B cell (primary cell): ENCODE data around the gene NRN1L. TPM values are rescaled to one million over a fixed set of nuclear protein-coding genes. Genes with fewer than 3 reads are reported as not detected.

ENCODE experiments used
- ATAC-seq: fragments of 200-7000 bp; cut with Tn5 transposase; one replicate; pipeline ENCODE4 v1.10.0; 2021; ENCODE audit warnings: low read depth, mild to moderate bottlenecking, moderate number of reproducible peaks, moderate library complexity
- CTCF ChIA-PET: fragments of 350-600 bp; sonication (Branson Sonifier 250); formaldehyde crosslinking; loops from one replicate; lab custom pipeline; 2021; ENCODE audit warnings: antibody characterized with exemption, inconsistent platforms; lab: Charles Lee
- POLR2A ChIA-PET: fragments of 350-600 bp; sonication (Branson Sonifier 250); formaldehyde crosslinking; loops from one replicate; lab custom pipeline; 2021; ENCODE audit warnings: antibody characterized with exemption; lab: Charles Lee
- DNase-seq: peaks from one replicate; pipeline ENCODE4 v3.0.0; 2013
- H2AFZ ChIP-seq: 2 replicates; pipeline ENCODE4 v1.6.1; 2012; ENCODE audit warnings: mild to moderate bottlenecking, low read depth, low read length; ENCODE audit not compliant: insufficient read depth, poor library complexity, severe bottlenecking
- H3K27ac ChIP-seq, 2 donors: 1 replicate in 1 of 2; 2 replicates in 1 of 2; pipeline ENCODE4 v1.5.1; 2012 to 2013; ENCODE audit warnings: low read length in 2 of 2, mild to moderate bottlenecking in 2 of 2, moderate library complexity in 1 of 2
- H3K27me3 ChIP-seq, 4 experiments: fragments of 200-600 bp in 1 of 4; sonication (generic) in 1 of 4; replicated peaks in 1 of 4; 1 replicate in 2 of 4; 2 replicates in 2 of 4; pipeline versions ENCODE4 v1.6.1 to v1.7.0; 2013 to 2016; ENCODE audit warnings: low read length in 3 of 4, mild to moderate bottlenecking in 2 of 4, mixed read lengths in 1 of 4, moderate library complexity in 1 of 4; ENCODE audit not compliant: insufficient read depth in 4 of 4, control insufficient read depth in 3 of 4; ENCODE audit errors: control extremely low read depth in 1 of 4
- H3K36me3 ChIP-seq, 2 experiments: replicated peaks in 1 of 2; 1 replicate in 1 of 2; 2 replicates in 1 of 2; pipeline versions ENCODE4 v1.6.1 to v1.7.1; 2013; ENCODE audit warnings: low read length in 1 of 2; ENCODE audit not compliant: insufficient read depth in 2 of 2, control insufficient read depth in 1 of 2; ENCODE audit errors: control extremely low read depth in 1 of 2, extremely low read depth in 1 of 2
- H3K4me1 ChIP-seq, 2 donors: fragments of 200-600 bp in 1 of 2; sonication (generic) in 1 of 2; 1 replicate in 1 of 2; 2 replicates in 1 of 2; pipeline versions ENCODE4 v1.5.1 to v1.6.1; 2013 to 2017; ENCODE audit warnings: low read length in 2 of 2; ENCODE audit not compliant: control insufficient read depth in 2 of 2, insufficient read depth in 2 of 2
- H3K4me2 ChIP-seq: replicated peaks from 2 replicates; pipeline ENCODE3; 2012; ENCODE audit warnings: mild to moderate bottlenecking, low read depth, low read length; ENCODE audit not compliant: poor library complexity, severe bottlenecking
- H3K4me3 ChIP-seq, 5 experiments: fragments of 200-600 bp in 1 of 5; sonication (generic) in 1 of 5; 1 replicate in 3 of 5; 2 replicates in 2 of 5; pipeline versions ENCODE4 v1.5.1 to v1.7.0; 2011 to 2016; ENCODE audit warnings: low read length in 4 of 5, mild to moderate bottlenecking in 4 of 5, low read depth in 2 of 5, control low read depth in 1 of 5, moderate library complexity in 1 of 5; ENCODE audit not compliant: insufficient read depth in 1 of 5; ENCODE audit errors: control extremely low read depth in 1 of 5, extremely low read depth in 1 of 5
- H3K79me2 ChIP-seq: fragments of 200-600 bp; sonication (generic); one replicate; pipeline ENCODE4 v1.6.0; 2016; ENCODE audit warnings: low read length; ENCODE audit not compliant: control insufficient read depth, insufficient read depth
- H3K9ac ChIP-seq: fragments of 200-600 bp; sonication (generic); 2 replicates; pipeline ENCODE4 v1.6.1; 2017; ENCODE audit warnings: mild to moderate bottlenecking, low read length, moderate library complexity
- H3K9me3 ChIP-seq, 3 donors: one replicate each; pipeline versions ENCODE4 v1.6.1 to v1.7.1; 2013; ENCODE audit warnings: low read length in 2 of 3; ENCODE audit not compliant: control insufficient read depth in 2 of 3, insufficient read depth in 1 of 3; ENCODE audit errors: control extremely low read depth in 1 of 3
- H4K20me1 ChIP-seq: 2 replicates; pipeline ENCODE4 v1.6.0; 2012; ENCODE audit warnings: mild to moderate bottlenecking, low read length; ENCODE audit not compliant: insufficient read depth, control insufficient read depth, poor library complexity, severe bottlenecking
- H3K27ac Mint-ChIP-seq: one replicate; pipeline ENCODE4 v1.8.0; 2021; ENCODE audit warnings: mixed read lengths
- H3K27me3 Mint-ChIP-seq: one replicate; pipeline ENCODE4 v1.8.0; 2021; ENCODE audit warnings: mixed read lengths
- H3K4me1 Mint-ChIP-seq: one replicate; pipeline ENCODE4 v1.8.0; 2021; ENCODE audit warnings: mixed read lengths
- H3K4me3 Mint-ChIP-seq: one replicate; pipeline ENCODE4 v1.8.0; 2021; ENCODE audit warnings: mixed read lengths
- H3K9me3 Mint-ChIP-seq: one replicate; pipeline ENCODE4 v1.8.0; 2022; ENCODE audit warnings: mixed read lengths; ENCODE audit not compliant: insufficient read depth
- EZH2 ChIP-seq: IDR thresholded peaks from 2 replicates; pipeline ENCODE4 v1.6.1; 2012; ENCODE audit warnings: borderline replicate concordance, low read depth, mild to moderate bottlenecking, moderate library complexity, low read length; ENCODE audit not compliant: insufficient read depth, poor library complexity, severe bottlenecking
- WGBS: methylation state at CpG from one replicate; pipeline ENCODE4 v1.1.5; 2013; ENCODE audit warnings: missing lambda C conversion rate; ENCODE audit not compliant: insufficient coverage; 5-methylcytosine and 5-hydroxymethylcytosine counted together
- intact Hi-C: fragments of 100-400 bp; cut with micrococcal nuclease; formaldehyde crosslinking; loops from one replicate; pipeline ENCODE4 v1.10.0; 2022
- polyA plus RNA-seq: library from polyadenylated mRNA; depleted of rRNA; stranded (reverse); fragments of >200 nt; gene quantifications from 2 replicates; pipeline ENCODE4 v1.2.3, GENCODE V29; 2012
- total RNA-seq, 2 donors: library from RNA; stranded (reverse); fragments of 120-200 nt in 1 of 2; gene quantifications; 1 replicate in 1 of 2; 2 replicates in 1 of 2; pipeline versions ENCODE4 v1.2.3 to v1.2.4, GENCODE V29; 2013 to 2022
- TF ChIP-seq, protein P1 (sequence below): fragments of 200-600 bp; IDR thresholded peaks from one replicate; pipeline ENCODE4 v1.8.0; 2022; ENCODE audit warnings: antibody characterized with exemption, mild to moderate bottlenecking

Gene NRN1L
- total and polyA plus RNA-seq, 2 donors (not counting 1 experiment from before 2014, with no cell fraction given) = 2.1 to 4.1 TPM

DNA sequence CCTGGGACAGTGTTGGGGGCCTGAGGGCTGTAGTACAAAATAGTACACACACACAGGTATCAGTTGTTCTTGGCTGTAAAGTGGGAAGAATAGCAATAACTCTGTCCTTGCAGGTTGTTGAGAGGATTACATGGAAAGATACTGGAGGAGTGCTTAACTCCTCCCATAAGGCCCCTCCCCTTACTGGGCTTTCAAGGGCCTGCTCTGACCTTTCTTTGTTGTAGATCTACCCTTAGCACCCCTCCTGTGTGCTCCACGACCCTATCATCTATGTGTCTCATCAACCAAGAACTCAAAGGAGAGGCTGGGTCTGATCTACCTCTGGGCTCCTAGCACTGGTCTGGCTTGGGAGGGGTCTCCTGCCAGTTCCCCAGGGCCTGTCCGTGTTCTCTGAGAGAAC lies 20.1 kb upstream of the NRN1L start:
- H2AFZ ChIP-seq = no peak overlapping the region
- H3K27me3 ChIP-seq = no peaks in the 10 kb centered on the region
- ATAC-seq = no peak
- Mint-ChIP-seq H3K4me1 (peaks cover 7% of the 10 kb centered on the region), H3K9me3 (no peaks in the 10 kb centered on the region), H3K27ac (no peak overlapping the region), H3K27me3 (no peaks in the 10 kb centered on the region), H3K4me3 (no peak overlapping the region)
- TF ChIP-seq, protein P1, sequence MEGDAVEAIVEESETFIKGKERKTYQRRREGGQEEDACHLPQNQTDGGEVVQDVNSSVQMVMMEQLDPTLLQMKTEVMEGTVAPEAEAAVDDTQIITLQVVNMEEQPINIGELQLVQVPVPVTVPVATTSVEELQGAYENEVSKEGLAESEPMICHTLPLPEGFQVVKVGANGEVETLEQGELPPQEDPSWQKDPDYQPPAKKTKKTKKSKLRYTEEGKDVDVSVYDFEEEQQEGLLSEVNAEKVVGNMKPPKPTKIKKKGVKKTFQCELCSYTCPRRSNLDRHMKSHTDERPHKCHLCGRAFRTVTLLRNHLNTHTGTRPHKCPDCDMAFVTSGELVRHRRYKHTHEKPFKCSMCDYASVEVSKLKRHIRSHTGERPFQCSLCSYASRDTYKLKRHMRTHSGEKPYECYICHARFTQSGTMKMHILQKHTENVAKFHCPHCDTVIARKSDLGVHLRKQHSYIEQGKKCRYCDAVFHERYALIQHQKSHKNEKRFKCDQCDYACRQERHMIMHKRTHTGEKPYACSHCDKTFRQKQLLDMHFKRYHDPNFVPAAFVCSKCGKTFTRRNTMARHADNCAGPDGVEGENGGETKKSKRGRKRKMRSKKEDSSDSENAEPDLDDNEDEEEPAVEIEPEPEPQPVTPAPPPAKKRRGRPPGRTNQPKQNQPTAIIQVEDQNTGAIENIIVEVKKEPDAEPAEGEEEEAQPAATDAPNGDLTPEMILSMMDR = no peak
- no peak for TF ChIP-seq EZH2
- intact Hi-C loops = loop anchor here (2.0 kb wide), 1 partner anchor 48 kb away; no protein-coding TSS in a partner anchor
- no peak overlapping the region for H3K4me2 ChIP-seq
- H3K9ac ChIP-seq = no peak overlapping the region
- H3K4me3 ChIP-seq = no peak overlapping the region
- H3K36me3 ChIP-seq = peaks cover 0 to 38% of the 10 kb centered on the region in 2 experiments
- no CpG with 5 or more reads among the region's 2 CpGs for WGBS
- H3K9me3 ChIP-seq = no peaks in the 10 kb centered on the region
- H3K4me1 ChIP-seq = no peaks in the 10 kb centered on the region
- DNase-seq = no peak
- CTCF ChIA-PET = interaction anchor here (1.3 to 1.6 kb wide), 3 partner anchors 10 to 48 kb away, joined by 3 to 15 read pairs (median 3); no protein-coding TSS in a partner anchor
- peaks cover 48% of the 10 kb centered on the region for H3K79me2 ChIP-seq
- POLR2A ChIA-PET = interaction anchor here (0.7 kb wide), 1 partner anchor 586 kb away, joined by 6 read pairs; no protein-coding TSS in a partner anchor
- H3K27ac ChIP-seq = no peak overlapping the region
- peaks cover 29% of the 10 kb centered on the region for H4K20me1 ChIP-seq

DNA sequence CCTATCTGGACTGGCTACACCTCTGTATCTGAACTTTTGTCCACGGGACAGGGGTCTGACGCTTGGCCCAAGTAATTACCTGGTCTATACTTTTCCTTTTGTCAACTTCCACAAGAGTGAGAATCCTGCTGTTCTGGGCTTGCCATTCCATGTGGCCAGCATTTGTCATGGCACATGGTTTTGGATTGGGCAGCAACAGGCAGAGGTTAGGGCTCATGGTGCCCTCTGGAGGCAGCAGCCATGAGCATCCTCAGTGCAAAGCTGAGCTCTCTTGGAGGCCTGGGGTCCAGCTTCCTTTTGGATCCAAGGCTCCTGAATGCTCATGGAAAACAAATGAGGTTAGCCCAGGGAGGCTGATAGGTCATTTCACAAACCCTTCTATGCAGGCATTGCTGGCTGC lies 19.4 kb upstream of the NRN1L start:
- POLR2A ChIA-PET = interaction anchor here (0.7 kb wide), 2 partner anchors 32 to 204 kb away, joined by 7 to 8 read pairs; no protein-coding TSS in a partner anchor
- Mint-ChIP-seq H3K27me3 (no peaks in the 10 kb centered on the region), H3K27ac (no peak overlapping the region), H3K4me3 (no peak overlapping the region), H3K4me1 (peaks cover 7% of the 10 kb centered on the region), H3K9me3 (no peaks in the 10 kb centered on the region)
- Histone ChIP-seq H3K79me2 (peaks cover 41% of the 10 kb centered on the region), H3K27ac (no peak overlapping the region), H3K9me3 (no peaks in the 10 kb centered on the region), H3K4me2 (no peak overlapping the region), H3K4me3 (no peak overlapping the region), H2AFZ (no peak overlapping the region), H3K4me1 (no peaks in the 10 kb centered on the region), H3K9ac (no peak overlapping the region), H3K36me3 (peaks cover 0 to 44% of the 10 kb centered on the region in 2 experiments), H3K27me3 (no peaks in the 10 kb centered on the region), H4K20me1 (peaks cover 26% of the 10 kb centered on the region)
- CTCF ChIA-PET = interaction anchor here (0.6 to 1.6 kb wide), 11 partner anchors 9 to 578 kb away, joined by 3 to 15 read pairs (median 3); partner anchors contain the start of gene ATP6V0D1
- peak; percentile 33 for ATAC-seq
- 96% methylated on average over 2 of the region's 2 CpGs for WGBS
- intact Hi-C loops = loop anchor here (2.0 kb wide), 1 partner anchor 49 kb away; no protein-coding TSS in a partner anchor
- TF ChIP-seq, protein P1 = no peak
- no peak for TF ChIP-seq EZH2
- no peak for DNase-seq
